GM19452 (cell line): ENCODE measurements around the gene RBAK.
"Not testable (repeated sequence)": the region's sequence is repeated elsewhere in the genome, so short reads cannot be mapped to it uniquely, and the experiment has no call there.

Experiments
- ATAC-seq: cut with Tn5 transposase; IDR thresholded peaks from one replicate; pipeline ENCODE4 v1.9.1; 2021; ENCODE audit not compliant: unreplicated experiment

Gene RBAK

DNA sequence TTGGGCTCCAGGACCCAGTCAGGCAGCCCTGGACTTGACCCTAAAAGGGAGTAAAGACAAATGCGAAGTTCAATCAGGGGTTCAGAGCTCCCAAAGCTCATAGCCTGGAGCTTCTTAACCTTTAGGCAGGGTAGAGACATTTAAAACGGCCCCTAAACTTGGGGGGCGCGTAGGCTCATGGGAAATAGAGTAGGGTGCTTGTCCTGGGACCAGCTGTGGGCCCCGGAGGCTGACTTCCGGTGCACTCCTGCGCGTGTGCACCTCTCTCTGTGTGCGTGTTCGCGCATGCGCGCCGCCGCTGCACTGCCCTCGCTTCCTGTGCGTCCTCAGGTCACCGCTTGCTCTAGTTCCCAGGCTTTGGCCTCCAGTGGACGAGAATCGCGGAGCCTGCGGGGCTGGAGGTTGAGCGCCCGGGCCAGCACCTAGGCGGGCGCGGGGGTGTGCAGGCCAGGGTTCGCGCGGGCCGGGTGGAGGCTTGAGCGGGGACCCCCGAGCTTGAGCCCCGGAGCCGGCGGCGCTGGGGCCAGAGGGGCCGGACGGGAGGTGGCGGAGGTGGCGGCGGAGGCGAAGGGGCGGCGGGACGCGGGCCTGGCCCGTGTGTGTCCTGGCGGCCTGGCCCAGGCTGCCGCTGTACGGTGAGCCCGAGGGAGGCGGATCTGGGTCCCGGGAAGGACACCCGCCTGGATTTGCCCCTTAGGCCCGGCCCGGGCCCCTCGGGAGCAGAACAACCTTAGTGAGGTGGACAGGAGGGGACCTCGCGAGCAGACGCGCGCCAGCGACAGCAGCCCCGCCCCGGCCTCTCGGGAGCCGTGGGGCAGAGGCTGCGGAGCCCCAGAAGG lies at the start of gene RBAK:
TSS of gene RBAK (plus strand) at position 303 of the 839 bp plus-strand sequence. CDS start 2,217 bp downstream, outside the sequence.
- peak; percentile 100 for ATAC-seq

DNA sequence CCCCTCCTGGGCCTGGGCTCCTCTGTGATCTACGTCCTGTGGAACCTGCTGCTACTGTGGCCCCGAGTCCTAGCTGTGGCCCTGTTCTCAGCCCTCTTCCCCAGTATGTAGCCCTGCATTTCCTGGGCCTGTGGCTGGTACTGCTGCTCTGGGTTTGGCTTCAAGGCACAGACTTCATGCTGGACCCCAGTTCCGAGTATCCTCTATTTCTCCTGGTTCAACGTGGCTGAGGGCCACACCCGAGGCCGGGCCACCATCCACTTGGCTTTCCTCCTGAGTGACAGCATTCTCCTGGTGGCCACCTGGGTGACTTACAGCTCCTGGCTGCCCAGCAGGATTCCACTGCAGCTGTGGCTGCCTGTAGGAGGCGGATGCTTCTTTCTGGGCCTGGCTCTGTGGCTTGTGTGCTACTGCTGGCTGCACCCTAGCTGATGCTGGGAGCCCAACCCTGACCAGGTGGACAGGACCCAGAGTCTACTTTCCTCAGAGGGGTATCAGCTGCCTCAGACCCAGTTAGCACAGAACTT lies 48.9 kb upstream of the RBAK start:
- ATAC-seq: no peak

DNA sequence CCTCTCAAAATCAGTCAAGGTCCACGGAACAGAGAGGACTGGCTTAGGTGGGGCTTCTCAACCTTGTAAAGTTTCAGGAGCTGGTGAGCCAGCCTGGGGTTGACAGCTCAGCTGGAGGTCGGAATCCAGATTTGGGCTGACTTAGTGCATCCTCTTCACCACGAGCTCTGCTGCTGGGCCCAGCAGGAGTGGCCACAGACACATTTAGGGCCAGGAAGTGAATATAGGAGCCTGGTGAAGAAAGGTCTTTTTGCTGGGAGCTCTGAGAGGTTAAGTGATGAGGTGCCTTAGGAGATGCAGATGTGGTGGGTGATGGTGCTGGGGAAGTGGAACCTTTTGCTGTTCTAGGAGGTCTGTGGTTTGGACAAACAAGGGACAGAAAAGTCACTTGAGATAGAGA lies 47.4 kb upstream of the RBAK start:
- ATAC-seq: no peak

DNA sequence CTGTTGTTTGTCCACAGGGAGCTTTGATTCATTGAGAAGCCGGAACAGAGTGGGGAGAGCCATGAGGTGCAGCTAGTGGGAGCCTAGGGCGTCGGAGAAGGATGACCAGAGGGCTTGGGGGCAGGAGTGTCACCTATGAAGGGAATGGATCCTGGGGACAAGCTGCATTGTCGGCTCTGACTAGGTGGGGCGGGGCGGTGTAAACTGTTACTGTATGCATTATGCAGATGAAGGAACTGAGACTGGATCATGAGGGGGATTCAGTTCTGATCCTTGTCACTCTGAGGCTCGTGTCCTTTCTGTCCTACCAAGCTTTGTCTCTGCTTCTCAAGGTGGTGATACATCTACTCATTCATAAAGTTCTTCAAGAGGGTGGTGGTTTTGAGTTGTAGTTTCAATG lies 46.8 kb upstream of the RBAK start:
- ATAC-seq: no peak

DNA sequence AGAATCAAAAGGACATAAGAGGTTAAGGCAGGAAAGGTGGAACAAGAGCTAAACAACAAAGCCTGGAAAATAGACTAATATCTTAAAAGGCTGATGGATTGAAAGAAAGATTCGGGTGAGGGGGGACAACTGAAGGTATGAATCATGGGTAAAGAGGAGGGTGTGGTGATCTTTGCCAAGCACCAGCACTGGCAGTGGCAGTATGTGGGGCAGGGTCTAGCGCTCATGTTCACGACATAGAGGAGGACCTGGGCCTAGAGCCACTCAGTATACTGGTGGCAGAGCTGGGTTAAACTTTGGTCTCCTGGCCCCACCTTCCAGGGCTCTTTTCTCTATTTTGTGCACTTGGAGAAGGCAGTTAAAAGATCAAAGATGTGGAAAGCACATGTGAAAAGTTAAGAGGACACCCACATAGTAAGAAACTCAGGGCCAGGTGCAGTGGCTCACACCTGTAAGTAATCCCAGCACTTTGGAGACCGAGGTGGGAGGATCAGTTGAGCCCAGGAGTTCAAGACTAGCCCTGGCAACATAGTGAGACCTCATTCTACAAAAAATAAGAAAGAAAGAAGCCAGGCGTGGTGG lies 46.2 kb upstream of the RBAK start:
- ATAC-seq: no peak

DNA sequence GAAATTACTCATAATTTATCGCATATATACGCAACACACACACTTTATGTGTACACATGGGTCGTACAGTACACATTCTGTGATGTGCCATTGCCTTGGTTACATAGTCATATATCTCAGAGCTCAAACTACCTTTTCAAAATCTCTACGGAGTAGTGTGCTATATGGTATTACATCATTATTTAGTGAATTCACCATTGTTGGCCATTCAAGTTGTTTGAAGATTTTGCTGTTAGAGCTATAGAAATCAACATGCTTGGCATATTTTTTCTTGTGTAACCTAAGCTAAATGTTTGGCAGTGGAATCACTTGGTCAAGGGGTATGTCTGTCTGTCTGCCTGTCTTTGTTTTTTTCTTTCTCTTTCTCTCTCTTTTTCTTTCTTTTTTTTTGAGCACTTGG lies 44.7 kb upstream of the RBAK start:
- no peak for ATAC-seq

DNA sequence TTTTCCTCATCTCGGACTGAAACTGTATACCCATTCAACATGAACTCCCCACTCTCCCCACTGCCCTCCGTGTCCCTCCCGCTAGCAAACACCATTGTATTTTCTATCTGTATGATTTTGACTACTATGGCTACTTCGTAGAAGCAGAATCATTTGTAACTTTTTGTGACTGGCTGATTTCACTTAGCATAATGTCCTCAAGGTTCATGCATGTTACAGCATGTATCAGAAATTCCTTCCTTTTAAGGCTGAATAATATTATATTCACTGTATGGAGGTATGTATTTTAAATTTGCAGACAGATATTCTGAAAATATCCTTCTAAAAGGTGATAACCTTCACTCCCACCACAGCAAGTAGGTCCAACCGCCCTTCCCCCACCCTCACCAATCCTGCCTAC lies 43.7 kb upstream of the RBAK start:
- no peak for ATAC-seq

DNA sequence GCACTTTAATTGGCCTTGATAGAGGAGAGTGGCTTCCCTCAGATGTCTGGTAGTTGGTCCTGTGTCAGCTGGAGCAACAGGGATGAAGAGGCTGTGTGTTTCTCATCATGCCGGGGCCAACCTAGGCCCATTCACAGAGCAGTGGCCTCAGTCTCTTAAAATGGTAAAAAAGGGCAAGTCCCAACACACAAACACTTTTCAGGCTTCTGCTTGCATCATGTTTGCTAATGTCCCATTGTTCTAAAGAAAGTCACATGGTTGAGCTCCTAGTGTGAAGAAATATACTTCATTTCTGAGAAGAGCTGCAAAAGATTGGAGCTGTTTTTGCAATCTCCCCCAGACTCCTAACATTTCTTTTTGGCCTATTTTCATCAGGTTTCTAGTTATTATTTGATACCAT lies 40.6 kb upstream of the RBAK start:
- ATAC-seq: no peak

DNA sequence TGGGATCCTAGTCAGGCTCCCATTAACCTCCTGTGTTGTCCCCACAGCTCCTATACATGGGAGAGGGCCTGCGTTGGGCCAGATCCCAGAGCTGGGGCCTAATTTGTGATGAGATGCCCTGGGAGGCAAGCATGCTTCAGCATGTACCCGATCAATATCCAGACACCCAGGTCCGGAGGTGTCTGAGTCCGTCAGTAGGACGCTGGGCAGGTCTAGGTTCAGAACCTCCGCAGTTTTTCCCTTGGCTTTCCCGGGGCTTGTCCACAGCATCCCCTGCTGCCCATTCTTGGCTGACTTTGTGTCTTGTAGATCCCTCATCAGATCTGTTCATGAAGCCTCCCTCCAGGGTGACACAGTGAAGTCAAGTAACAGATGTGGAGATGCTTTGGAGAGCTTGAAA lies 32.7 kb upstream of the RBAK start:
- no peak for ATAC-seq

DNA sequence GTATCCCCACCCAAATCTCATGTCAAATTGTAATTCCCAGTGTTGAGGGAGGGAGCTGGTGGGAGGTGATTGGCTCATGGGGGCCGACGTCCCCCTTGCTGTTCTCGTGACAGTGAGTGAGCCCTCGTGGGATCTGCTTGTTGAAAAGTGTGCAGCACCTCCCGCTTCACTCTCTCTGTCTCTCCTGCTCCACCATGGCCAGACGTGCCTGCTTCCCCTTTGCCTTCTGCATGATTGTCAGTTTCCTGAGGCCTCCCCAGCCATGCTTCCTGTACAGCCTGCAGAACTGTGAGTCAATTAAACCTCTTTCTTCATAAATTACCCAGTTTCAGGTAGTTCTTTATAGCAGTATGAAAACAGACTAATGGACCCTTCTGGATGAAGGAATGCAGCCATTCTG lies 29.7 kb upstream of the RBAK start:
- not testable (repeated sequence) for ATAC-seq

DNA sequence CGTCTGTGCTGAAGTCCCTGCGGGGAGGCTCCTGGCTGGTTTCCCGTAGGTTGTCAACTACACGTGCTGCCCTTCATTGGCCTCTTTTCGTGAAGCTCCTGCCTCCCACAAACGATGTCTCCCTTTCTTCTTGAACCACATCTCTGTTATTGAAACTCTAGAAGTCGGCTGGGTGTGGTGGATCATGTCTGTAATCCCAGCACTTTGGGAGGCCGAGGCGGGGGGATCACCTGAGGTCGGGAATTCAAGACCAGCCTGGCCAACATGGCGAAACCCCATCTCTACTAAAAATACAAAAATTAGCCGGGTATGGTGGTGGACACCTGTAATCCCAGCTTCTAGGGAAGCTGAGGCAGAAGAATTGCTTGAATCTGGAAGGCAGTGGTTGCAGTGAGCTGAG lies 28.0 kb upstream of the RBAK start:
- not testable (repeated sequence) for ATAC-seq

DNA sequence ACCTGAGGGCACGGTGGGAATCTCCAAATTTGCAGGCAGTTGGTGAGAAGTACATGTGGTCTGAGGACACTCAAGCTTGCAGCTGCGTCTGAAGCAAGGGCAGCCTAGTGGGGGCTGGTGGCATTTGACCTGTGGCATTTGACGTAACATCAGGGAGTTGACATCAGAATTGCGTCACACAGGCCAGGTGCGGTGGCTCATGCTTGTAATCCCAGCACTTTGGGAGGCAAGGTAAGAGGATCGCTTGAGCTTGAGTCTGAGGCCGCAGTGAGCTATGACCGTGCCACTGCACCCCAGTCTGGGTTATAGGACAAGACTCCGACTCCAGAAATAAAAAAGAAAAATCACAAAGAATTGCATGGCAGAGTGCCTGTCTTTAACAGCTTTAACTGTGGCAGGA lies 25.6 kb upstream of the RBAK start:
- ATAC-seq: no peak

DNA sequence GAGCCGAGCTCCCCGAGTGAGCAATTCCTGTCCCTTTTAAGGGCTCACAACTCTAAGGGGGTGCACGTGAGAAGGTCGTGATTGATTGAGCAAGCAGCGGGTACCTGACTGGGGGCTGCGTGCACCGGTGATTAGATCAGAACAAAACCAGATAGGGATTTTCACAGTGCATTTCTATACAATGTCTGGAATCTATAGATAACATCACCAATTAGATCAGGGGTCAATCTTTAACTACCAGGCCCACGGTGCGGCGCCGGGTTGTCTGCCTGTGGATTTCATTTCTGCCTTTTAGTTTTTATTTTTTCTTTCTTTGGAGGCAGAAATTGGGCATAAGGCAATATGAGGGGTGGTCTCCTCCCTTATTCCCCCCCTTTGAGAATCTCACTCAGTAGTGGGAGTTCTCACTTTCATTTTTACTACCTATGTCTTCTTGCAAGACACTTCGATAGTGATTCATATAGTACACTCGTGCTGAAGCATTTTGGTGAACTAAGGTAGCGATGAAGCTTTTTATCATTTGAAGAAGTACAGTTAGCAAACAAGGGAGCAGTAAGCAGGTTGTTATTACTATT lies 24.6 kb upstream of the RBAK start:
- not testable (repeated sequence) for ATAC-seq

DNA sequence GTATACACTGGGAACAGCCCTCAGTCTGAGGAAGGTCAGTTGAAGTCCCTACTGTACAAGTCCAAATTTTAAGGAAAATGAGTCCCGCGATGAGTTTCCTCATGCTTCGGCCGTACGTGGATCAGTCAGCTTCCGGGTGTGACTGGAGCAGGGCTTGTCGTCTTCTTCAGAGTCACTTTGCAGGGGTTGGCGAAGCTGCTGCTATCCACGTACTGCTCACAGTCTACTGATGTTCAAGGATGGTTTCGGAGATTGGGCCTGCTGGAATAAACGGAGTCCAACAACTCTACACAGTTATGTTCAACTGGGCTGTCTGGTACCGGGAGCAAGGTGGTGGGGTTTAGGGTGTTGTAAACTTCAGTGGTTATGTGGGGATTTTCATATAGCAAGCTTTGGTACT lies 22.0 kb upstream of the RBAK start:
- not testable (repeated sequence) for ATAC-seq

DNA sequence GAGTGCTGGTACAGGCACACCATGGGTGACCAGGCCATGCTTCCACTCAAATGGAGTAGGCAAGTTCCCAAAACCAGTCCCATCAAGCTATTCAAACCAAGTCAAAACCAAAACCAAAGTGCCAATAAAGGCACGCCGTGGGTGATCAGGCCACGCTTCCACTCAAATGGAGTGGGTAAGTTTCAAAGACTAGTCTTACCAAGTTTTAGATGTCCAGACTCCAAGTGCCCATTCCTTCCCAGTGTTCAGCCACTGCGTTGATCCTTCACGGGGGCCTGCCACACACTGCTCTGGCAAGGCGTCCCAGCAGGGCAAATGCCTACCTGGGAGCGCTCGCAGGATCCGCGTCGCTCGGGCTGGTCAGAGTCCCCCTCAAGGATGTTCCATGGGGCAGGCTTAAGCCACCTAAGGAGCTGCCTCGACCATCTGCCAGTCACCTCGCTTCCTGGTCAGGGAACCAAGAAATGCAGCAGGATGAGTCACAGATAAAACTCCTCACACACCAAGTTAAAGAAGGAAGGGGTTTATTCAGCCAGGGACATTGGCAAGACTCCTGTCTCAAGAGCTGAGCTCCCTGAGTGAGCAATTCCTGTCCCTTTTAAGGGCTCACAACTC lies 17.8 kb upstream of the RBAK start:
- not testable (repeated sequence) for ATAC-seq

DNA sequence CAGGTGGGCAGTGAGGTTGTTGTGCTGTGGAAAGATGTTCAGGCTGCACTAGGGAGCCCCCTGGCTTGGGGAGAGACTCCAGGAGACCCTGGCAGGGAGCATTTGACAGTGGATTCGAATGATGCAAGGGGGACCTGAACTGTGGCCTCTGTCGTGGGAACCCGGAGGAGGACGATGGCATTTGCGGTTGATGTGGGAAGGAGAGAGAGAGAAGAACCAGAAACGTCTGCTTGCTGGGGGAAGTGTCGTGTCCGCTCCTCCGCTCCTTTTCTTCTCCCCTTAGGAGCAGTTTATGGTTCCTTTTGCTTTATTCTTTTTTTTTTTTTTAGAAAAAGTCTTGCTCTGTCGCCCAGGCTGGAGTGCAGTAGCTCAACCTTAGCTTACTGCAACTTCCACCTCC lies 12.5 kb upstream of the RBAK start:
- ATAC-seq: not testable (repeated sequence)

DNA sequence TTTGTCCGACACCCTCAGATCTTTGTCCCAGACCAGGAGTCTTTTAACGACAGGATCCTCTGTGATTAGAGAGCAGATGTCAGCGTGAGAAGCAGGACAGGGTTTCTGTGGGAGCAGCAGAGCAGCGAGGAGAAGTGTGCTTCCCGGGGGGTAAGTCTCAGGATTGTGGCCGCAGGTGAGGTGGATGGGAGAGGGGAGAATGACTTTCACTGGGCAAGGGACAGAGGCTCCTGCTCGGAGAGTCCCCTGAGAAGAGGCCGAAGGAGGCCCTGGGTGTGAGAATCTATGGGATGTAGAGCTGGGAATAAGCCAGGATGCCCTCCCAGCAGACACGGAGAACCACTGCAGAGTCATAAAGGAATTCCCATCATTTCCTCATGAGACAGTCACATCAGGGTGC lies 10.4 kb upstream of the RBAK start:
- ATAC-seq: no peak

DNA sequence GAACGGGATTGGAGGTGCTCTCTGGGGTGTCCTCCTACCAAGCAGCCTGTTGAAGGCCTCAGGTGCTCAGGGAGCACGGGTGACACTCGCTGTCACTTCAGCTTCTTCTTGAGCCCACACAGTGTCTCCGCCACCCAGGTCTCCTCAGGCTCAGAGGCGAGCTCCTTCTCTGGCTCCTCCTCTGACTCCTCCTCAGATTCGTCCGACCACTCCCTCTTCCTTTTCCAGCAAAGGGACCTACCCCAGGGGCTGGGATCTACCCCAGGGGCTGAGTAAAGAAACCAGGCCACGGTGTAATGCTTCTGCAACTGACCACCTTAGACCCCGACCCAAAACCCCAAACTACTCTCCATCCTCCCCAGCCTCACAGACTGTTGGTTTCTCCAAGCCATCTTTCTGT lies 9.2 kb upstream of the RBAK start:
- no peak for ATAC-seq

DNA sequence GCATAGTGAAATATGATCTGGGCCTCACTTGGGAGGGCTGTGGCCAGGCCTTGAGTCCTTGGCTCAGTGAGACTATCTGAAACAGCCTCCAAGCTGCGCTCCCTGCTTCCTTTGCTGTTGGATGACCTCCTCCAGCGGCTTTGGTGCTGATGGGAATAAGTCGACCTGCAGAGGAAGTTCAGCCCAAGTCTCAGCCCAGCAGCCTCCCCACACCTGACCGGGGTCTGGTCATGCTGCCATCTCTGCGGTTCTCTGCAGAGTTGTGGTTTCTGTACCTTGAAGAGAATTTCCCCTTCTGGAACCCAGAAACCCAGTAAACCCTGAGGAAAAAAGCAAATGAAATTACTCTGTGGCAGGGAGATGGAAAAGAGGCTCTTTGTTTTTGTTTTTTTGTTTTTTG lies 4.6 kb upstream of the RBAK start:
- ATAC-seq: no peak

DNA sequence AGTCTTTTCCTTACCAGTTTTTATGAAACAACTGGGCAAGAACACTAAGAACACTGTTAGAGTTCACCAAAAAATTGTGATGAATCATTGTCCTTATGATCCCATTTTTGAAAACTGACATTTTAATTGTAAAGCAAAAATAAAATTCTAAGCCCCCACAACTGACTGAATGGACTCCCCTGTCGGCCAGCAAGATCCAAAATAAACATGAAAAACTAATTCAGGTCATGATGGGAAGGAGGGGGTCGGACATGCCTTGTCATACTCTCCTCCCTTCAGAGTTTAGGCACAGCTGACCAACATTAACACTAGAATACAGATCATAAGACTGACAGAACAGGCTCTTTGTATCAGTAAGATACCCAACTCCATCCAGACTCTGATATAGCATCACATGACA lies 2.0 kb upstream of the RBAK start:
- no peak for ATAC-seq

DNA sequence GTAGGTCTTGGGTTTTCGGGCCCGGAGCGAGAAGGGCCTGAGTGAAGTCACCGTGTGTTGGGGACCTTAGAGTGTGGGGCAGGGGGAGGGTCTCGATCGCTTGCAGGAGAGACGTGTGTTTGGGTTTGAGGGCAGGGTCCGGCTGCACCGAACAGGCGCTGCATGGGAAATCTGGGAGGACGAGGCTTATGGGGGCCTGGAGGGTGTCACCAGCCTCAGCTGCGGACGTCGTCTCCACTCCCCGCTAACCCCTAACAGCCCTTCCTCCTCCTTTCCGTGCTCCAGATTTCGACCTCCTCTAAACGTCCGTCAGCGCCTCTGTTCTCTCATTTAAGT lies 705 bp downstream of the RBAK start:
- ATAC-seq: not testable (repeated sequence)

DNA sequence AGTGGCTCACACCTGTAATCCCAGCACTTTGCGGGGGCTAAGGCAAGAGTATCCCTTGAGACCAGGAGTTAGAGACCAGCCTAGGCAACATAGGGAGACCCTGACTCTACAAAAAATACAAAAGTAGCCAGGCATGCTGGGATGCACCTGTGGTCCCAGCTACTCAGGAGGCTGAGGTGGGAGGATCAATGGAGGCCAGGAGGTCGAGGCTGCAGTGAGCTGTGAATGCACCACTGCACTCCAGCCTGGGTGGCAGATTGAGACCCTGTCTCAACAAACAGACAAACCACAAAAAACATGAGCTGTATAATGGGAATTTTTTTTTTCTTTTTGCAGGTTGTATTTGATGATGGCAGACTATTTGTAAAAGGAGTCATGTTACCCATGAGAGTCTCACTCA lies 1.5 kb downstream of the RBAK start:
- not testable (repeated sequence) for ATAC-seq
